Germinal center (tissue), 1 donor: Measurements from ENCODE around the gene VDAC1.
"Not testable (repeated sequence)": the region's sequence is repeated elsewhere in the genome, so short reads cannot be mapped to it uniquely, and the experiment has no call there.

Experiments
- DNase-seq: peaks from one replicate; pipeline ENCODE4 v3.0.0; 2012; ENCODE audit warnings: mixed read lengths, low spot score

VDAC1 gene

GRCh38 chr5:133995341-133995740, 9.4 kb downstream of the VDAC1 start:
- DNase-seq: no peak

- no peak for DNase-seq
Observed at GRCh38 chr5:133994990-133995333, 9.8 kb downstream of the VDAC1 start.

GRCh38 chr5:133994297-133994989, 10.3 kb downstream of the VDAC1 start:
- DNase-seq: no peak

- no peak for DNase-seq
Observed at GRCh38 chr5:133993185-133993936, 11.4 kb downstream of the VDAC1 start.

- no peak for DNase-seq
Observed at GRCh38 chr5:133992429-133993155, 12.2 kb downstream of the VDAC1 start.

GRCh38 chr5:133991171-133991910, 13.4 kb downstream of the VDAC1 start:
- DNase-seq: no peak

- DNase-seq: no peak
Observed at GRCh38 chr5:133990396-133990795, 14.4 kb downstream of the VDAC1 start.

- DNase-seq: no peak
Observed at GRCh38 chr5:133985540-133986180, 19.1 kb downstream of the VDAC1 start.

GRCh38 chr5:133983674-133984073, 21.1 kb downstream of the VDAC1 start:
- no peak for DNase-seq

GRCh38 chr5:133981714-133982113, 23.1 kb downstream of the VDAC1 start:
- DNase-seq: no peak

- DNase-seq: no peak
Observed at GRCh38 chr5:133980652-133981051, 24.1 kb downstream of the VDAC1 start.

- no peak for DNase-seq
Observed at GRCh38 chr5:133978943-133979342, 25.8 kb downstream of the VDAC1 start.

- DNase-seq: no peak
Observed at GRCh38 chr5:133977858-133978257, 26.9 kb downstream of the VDAC1 start.

- no peak for DNase-seq
Observed at GRCh38 chr5:133977161-133977787, 27.5 kb downstream of the VDAC1 start.

GRCh38 chr5:133975546-133975945, 29.2 kb downstream of the VDAC1 start:
- DNase-seq: not testable (repeated sequence)

- no peak for DNase-seq
Observed at GRCh38 chr5:133974142-133974541, 30.6 kb downstream of the VDAC1 start.

GRCh38 chr5:133970325-133970909, 34.4 kb downstream of the VDAC1 start:
- no peak for DNase-seq

GRCh38 chr5:133969654-133970324, 35.0 kb downstream of the VDAC1 start:
- peak; percentile 24 for DNase-seq

GRCh38 chr5:133968204-133968980, 36.4 kb downstream of the VDAC1 start, which contains the start of gene C5orf15:
TSS of gene C5orf15 (minus strand) at chr5:133968625. CDS start at chr5:133968584, 41 bp downstream.
- peak; percentile 91 for DNase-seq
